Right renal pelvis (tissue), 4 donors: ENCODE measurements around the gene NPTX2. TPM values are rescaled to one million over a fixed set of nuclear protein-coding genes. Genes with fewer than 3 reads are reported as not detected.

Source experiments
- polyA plus RNA-seq, 4 donors: library from polyadenylated mRNA; unstranded; fragments of 120-200 nt; gene quantifications; one replicate each; pipeline ENCODE4 v1.2.1, GENCODE V29; 2013; ENCODE audit not compliant: insufficient read length in 4 of 4

Gene NPTX2
- polyA plus RNA-seq, 4 donors = 1.9 to 3.6 (median 3.2) TPM

Other genes with a start within 250 kb of the NPTX2 start
- 10 to 100 TPM; 12.5 to 17.0 (median 13.6) TPM for gene BAIAP2L1, start 216.2 kb upstream of the NPTX2 start, polyA plus RNA-seq